HG03108 (cell line): ENCODE results near the gene SELENOV.
"Not testable (repeated sequence)": the region's sequence is repeated elsewhere in the genome, so short reads cannot be mapped to it uniquely, and the experiment has no call there.

Source experiments
- ATAC-seq: cut with Tn5 transposase; IDR thresholded peaks from one replicate; pipeline ENCODE4 v1.9.1; 2021; ENCODE audit warnings: moderate library complexity; ENCODE audit not compliant: unreplicated experiment

Gene SELENOV

DNA sequence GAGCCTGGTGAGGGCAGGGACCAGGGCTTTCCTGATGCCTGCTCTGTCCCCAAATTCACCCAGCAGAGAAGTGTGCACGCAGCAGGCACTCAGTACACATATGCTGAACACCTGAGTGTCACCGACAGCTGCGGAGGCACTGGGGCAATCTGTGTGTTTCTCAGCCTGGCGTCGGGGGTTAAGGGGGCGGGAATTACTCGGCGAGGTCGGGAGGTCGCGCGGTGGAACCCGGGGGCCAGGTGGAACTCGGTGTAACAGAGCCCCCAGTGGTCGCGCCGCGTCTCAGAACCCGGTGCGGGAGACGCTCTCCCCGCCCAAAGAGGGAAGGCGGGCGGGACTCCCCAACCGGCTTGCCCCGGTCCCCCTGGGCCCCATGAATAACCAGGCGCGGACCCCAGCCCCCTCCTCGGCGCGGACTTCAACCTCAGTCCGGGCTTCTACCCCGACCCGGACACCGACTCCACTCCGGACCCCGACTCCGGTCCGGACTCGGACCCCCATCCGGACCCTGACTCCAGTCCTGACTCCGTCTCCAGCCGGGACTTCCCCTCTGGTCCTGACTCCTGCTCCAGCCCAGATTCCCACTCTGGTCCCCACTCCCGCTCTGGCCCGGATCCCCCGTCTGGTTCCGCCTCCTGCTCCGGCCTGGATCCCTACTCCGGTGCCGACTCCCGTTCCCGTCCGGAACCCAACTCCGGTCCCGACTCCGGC is at the start of gene SELENOV:
SELENOV (plus strand) TSS at position 300 of the 711 bp plus-strand sequence; CDS start at position 374, 74 bp downstream.
- no peak for ATAC-seq

- no peak for ATAC-seq
Measured at GRCh38 chr19:39465956-39466747, 48.8 kb upstream of the SELENOV start.

DNA sequence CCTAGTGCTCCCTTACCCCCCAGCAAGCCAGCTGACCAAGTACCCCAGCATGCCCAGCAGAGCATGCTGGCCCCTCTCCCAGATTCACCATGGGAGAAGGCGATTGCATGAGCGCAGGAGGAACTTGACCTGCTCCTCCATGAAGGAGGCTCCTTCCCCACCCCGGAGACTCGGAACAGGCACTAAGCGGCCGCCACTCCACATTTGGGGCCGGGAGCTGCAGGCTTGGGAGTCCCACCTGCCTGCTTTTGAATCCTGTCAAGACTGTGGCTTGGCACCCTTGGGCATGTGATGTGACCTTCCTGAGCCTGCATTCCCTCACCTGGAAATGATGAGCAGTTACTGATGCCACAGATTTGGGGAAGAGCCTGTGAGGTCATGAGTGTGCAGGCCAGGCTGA is 47.0 kb upstream of the SELENOV start:
- ATAC-seq: no peak

- no peak for ATAC-seq
Measured at GRCh38 chr19:39469036-39469435, 45.9 kb upstream of the SELENOV start.

- no peak for ATAC-seq
Measured at GRCh38 chr19:39469567-39469966, 45.4 kb upstream of the SELENOV start.

DNA sequence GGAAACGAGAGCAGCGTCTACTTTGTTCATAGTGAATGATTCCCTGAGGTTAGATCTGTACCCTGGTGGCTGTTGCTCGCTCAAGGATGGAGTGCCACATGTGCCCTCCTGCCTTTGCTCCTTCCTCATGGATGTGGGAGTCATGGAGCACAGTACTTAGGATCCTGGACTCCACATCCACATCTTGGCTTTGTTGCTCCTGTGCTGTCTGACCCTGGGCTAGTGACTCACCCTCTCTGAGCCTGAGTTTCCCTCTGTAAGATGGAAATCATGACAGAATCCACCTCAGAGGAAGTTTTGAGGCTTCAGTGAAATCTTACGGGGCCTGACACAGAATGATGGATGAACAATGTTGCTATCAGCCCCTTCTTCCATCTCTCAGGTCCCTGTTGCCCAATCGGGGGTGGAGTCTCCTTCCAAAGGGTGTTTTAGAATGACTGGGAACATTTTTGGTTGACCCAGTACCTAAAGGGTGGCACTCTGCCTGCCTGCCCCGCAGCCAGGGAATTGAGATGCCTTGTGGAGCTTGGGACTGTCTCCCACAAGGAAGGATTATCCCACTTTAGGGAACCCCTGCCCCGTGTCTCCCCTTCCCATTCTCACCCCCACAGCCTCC is 44.1 kb upstream of the SELENOV start:
- no peak for ATAC-seq

GRCh38 chr19:39471756-39472536 is 43.0 kb upstream of the SELENOV start:
- ATAC-seq: no peak

GRCh38 chr19:39472746-39473442 is 42.0 kb upstream of the SELENOV start:
- no peak for ATAC-seq

DNA sequence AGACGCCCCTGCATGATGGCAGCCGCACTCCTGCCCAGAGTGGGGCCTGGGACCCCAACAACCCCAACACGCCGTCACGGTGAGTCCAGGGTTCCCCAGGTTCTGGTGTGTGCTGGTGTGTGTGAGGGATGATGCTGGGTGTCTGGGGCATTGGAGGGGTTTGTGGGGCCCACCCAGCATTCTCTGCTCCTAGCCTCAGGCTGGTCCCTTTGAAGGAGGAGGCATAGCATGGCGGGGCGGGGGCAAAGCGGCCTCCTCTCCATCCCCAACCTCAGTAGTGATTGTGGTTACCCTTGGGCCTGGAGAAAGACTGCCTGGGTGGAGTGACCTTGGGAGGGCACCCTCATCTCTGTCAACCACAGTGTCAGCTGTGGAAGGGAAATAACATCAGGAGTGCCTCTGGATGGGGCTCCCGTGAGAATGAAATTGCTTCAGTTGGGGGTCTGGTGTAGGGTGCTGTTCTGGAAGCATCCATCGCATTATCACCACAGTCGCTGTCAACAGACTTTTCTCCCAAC is 41.4 kb upstream of the SELENOV start:
- no peak for ATAC-seq

DNA sequence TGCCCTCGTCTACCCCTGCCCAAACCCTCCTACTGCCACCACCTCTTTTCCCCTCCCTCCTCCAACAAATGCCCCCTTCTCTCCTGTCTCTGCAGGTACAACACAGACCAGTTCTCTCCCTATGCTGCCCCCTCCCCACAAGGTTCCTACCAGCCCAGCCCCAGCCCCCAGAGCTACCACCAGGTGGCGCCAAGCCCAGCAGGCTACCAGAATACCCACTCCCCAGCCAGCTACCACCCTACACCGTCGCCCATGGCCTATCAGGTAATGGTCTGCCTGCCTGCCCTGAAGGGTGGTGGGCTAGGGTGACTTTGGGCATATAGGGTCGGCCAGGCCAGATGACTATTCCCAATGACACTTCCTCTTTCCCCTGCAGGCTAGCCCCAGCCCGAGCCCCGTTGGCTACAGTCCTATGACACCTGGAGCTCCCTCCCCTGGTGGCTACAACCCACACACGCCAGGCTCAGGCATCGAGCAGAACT is 40.8 kb upstream of the SELENOV start:
- ATAC-seq: no peak

DNA sequence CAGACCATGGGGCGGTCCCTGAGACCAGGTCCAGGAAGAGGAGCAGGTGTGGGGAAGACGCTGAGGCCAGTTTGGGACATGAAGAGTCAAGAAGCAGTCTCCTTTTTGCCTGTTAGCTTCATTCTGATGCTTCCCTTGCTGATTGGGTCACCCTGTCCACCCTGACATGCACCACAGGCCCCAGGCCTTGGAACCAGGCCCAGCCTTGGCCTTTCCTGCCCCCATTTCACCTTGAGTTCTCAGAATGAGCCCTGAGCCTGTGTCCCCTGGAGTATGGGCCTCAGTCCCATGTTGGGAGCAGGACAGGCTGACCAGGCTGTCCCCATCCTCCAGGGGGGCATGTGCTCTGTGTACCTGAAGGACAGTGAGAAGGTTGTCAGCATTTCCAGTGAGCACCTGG is 39.2 kb upstream of the SELENOV start:
- ATAC-seq: no peak

GRCh38 chr19:39479319-39479801 is 35.6 kb upstream of the SELENOV start:
- not testable (repeated sequence) for ATAC-seq

GRCh38 chr19:39479916-39480315 is 35.0 kb upstream of the SELENOV start:
- ATAC-seq: no peak

GRCh38 chr19:39480337-39481228 is 34.4 kb upstream of the SELENOV start, which contains the start of gene TIMM50:
Gene TIMM50 (plus strand): TSS chr19:39480838. CDS start chr19:39480854, 16 bp downstream.
- peak; percentile 92 for ATAC-seq

GRCh38 chr19:39481229-39481545 is 33.8 kb upstream of the SELENOV start:
- ATAC-seq: no peak

DNA sequence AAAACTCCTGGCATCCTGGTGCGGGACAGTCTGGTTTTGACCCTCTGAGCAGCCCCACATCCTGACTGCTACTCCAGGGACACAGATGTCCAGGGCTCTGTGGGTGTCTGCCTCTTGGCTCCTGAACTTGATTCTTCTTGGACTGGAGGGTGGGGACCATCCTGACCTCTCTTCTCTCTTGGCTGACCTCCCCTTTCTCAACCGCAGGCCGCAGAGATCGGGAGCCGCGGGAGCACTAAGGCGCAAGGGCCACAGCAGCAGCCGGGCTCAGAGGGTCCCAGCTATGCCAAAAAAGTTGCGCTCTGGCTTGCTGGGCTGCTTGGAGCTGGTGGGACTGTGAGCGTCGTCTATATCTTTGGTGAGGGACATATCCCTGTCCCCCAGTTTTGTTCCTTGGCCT is 33.3 kb upstream of the SELENOV start:
- ATAC-seq: no peak

DNA sequence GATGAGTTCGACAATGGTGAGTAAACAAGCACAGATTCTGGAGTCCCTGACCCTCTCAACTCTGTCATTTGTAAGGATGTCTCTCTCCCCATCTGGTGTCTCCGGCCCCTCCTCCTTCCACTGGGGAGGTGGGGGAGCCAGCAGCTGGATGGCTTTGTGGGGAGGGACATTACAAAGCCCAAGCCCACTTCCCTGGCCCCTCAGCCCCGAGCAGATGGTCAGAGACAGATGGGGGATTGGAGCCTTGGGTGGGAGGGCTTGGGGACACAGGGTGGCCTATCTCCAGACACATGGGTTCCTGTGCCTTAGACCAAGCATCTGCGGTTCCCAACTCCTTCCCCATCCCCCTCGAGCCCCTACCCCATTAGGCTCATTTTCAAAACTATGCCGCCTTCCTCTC is 31.8 kb upstream of the SELENOV start:
- no peak for ATAC-seq

- ATAC-seq: no peak
Measured at GRCh38 chr19:39489756-39490155, 25.2 kb upstream of the SELENOV start.

DNA sequence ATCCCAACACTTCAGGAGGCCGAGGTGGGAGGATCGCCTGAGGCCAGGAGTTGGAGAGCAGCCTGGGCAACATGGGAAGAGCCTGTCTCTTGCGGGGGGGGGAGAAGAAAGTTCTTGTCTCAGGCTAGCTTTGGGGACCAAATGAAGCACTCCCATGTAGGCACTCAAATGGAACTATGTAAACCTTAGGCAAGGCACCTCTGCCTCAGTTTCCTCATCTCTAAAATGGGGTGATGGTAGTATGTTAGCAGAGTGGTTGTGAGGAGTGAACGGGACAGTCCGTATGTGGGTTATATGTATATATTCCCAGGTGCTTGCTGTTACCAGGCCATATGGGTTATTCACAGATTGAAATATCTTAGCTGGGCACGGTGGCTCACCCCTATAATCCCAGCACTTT is 22.7 kb upstream of the SELENOV start:
- no peak for ATAC-seq
